Kidney epithelial cell (primary cell): ENCODE results near the gene NAT14. TPM values are rescaled to one million over a fixed set of nuclear protein-coding genes. Genes with fewer than 3 reads are reported as not detected.
A peak's percentile ranks its signal among the peaks of the same experiment; 100 is the strongest.

Source experiments
- DNase-seq: peaks from one replicate; pipeline ENCODE4 v3.0.0-alpha.2; 2010; ENCODE audit warnings: low read depth
- H3K27me3 ChIP-seq: 2 replicates; pipeline ENCODE4 v1.6.0; 2011; ENCODE audit warnings: low read length; ENCODE audit not compliant: control insufficient read depth, insufficient read depth
- H3K36me3 ChIP-seq: 2 replicates; pipeline ENCODE4 v1.5.1; 2011; ENCODE audit warnings: low read length; ENCODE audit not compliant: control insufficient read depth, insufficient read depth
- H3K4me3 ChIP-seq: 2 replicates; pipeline ENCODE4 v1.5.1; 2011; ENCODE audit warnings: low read depth, mild to moderate bottlenecking, control low read depth, low read length
- CTCF ChIP-seq: IDR thresholded peaks from 2 replicates; pipeline ENCODE4 v1.5.1; 2011; ENCODE audit warnings: mild to moderate bottlenecking, moderate library complexity, low read length, control low read depth, inconsistent platforms; ENCODE audit not compliant: insufficient read depth, poor library complexity, severe bottlenecking
- total RNA-seq: library from RNA; depleted of rRNA; stranded (reverse); fragments of >200 nt; gene quantifications from 2 replicates; pipeline ENCODE4 v1.2.3, GENCODE V29; 2015

Gene NAT14
- total RNA-seq, 1 donor from 2014 or later = 18.2 TPM

- TF ChIP-seq CTCF = no peak
- H3K36me3 ChIP-seq = peaks cover 2% of the 10 kb centered on the region
Observed at GRCh38 chr19:55500368-55500952, 15.5 kb downstream of the NAT14 start.

GRCh38 chr19:55502197-55502952, 17.4 kb downstream of the NAT14 start:
- TF ChIP-seq CTCF = no peak
- Histone ChIP-seq H3K27me3 (no peaks in the 10 kb centered on the region), H3K4me3 (no peak overlapping the region), H3K36me3 (peaks cover 2% of the 10 kb centered on the region)
- no peak for DNase-seq

More at GRCh38 chr19:55500368-55500952, 15.5 kb downstream of the NAT14 start:
- no peak for DNase-seq
- H3K4me3 ChIP-seq = no peak overlapping the region
- H3K27me3 ChIP-seq = no peaks in the 10 kb centered on the region

- Histone ChIP-seq H3K36me3 (peaks cover under 1% of the 10 kb centered on the region), H3K4me3 (no peak overlapping the region), H3K27me3 (no peaks in the 10 kb centered on the region)
- no peak for DNase-seq
- no peak for TF ChIP-seq CTCF
Observed at GRCh38 chr19:55503157-55503501, 18.1 kb downstream of the NAT14 start.

GRCh38 chr19:55503502-55504251, 18.7 kb downstream of the NAT14 start:
- peak overlapping the region; percentile 38 for H3K4me3 ChIP-seq
- no peak for DNase-seq
- no peaks in the 10 kb centered on the region for H3K27me3 ChIP-seq
- peak; percentile 99 for TF ChIP-seq CTCF
- no peaks in the 10 kb centered on the region for H3K36me3 ChIP-seq

- no peak for TF ChIP-seq CTCF
- Histone ChIP-seq H3K4me3 (no peak overlapping the region), H3K36me3 (no peaks in the 10 kb centered on the region), H3K27me3 (no peaks in the 10 kb centered on the region)
- DNase-seq = no peak
Observed at GRCh38 chr19:55504252-55504603, 19.2 kb downstream of the NAT14 start.
